ENCODE measurements around the gene UBP1. TPM values are rescaled to one million over a fixed set of nuclear protein-coding genes. Genes with fewer than 3 reads are reported as not detected.

Gene UBP1
- polyA plus RNA-seq, 1 of the 3 experiments (the other 2 are of a cell fraction): 45.5 TPM

DNA sequence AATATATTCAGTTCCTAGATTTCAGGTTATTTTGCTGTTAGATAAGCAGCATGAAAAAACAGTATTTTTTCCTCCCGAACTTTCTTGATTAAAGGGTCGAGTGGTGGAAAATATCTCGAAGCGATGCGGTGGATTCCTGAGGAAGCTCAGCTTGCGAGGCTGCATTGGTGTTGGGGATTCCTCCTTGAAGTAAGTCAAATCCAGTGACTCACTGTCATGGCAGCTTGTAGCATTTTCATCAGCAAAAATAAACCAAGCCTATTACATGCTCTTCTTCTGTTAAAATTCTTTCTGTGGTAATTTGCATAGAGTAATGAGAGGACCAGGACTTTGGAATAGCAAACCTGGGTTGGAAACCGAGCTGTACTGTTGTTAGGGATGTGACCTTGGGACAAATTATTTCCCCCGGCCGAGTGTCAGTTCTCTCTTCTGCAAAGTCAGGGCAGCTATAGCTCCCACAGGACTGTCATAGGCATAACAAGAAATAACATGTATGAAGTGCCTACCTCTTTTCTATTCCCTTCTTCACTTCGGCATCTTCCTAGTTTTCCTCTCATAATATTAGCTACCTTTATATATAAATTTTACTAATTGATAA, 75.6 kb downstream of the UBP1 start:
- Histone ChIP-seq H3K79me2 (ENCODE audit: insufficient read depth) (no peaks in the 10 kb centered on the region), H3F3A (replicated peaks; ENCODE audit: insufficient read depth) (peaks cover 16% of the 10 kb centered on the region), H2AFZ (ENCODE audit: low read depth) (no peak overlapping the region), H3K9me2 (no peaks in the 10 kb centered on the region), H4K20me1 (ENCODE audit: insufficient read depth) (no peaks in the 10 kb centered on the region), H3K27me3 (ENCODE audit: insufficient read depth) (no peaks in the 10 kb centered on the region), H3K4me3 (ENCODE audit: low read depth in 2 of 2, low read length in 1 of 2) (no peak overlapping the region), H3K27ac (ENCODE audit: low read depth in 2 of 2, low read length in 1 of 2) (no peak overlapping the region), H3K4me2 (no peak overlapping the region), H3K9ac (no peak overlapping the region), H3K36me3 (replicated peaks in 1 of 2; ENCODE audit: control insufficient read depth in 1 of 2, insufficient read depth in 2 of 2, low read length in 1 of 2) (peaks cover 0 to 15% of the 10 kb centered on the region in 2 experiments), H3K4me1 (ENCODE audit: control insufficient read depth in 1 of 2, insufficient read depth in 2 of 2, low read depth in 1 of 2, low read length in 1 of 2) (peaks cover 0 to 6% of the 10 kb centered on the region in 2 experiments; a peak in 1 of 4 replicates), H3K9me3 (no peaks in the 10 kb centered on the region)
- no peak for DNase-seq
- POLR2A ChIA-PET: no interaction called here
- CTCF ChIA-PET: interaction anchor here (0.8 to 8.1 kb wide), 4 partner anchors 8 to 236 kb away, joined by 3 to 56 read pairs (median 12); no protein-coding TSS in a partner anchor
- WGBS (ENCODE audit: low lambda C conversion rate): 89% methylated on average over 10 of the region's 10 CpGs
- TF ChIP-seq EP300 (IDR thresholded peaks at IDR 0.05; ENCODE audit: borderline replicate concordance in 1 of 2, low read depth in 1 of 2, low read length in 1 of 2): no peak
- TF ChIP-seq IRF3 (IDR thresholded peaks at IDR 0.05; ENCODE audit: low read depth, low read length): no peak
- TF ChIP-seq FOXM1 (IDR thresholded peaks at IDR 0.05; ENCODE audit: low read depth): no peak
- TF ChIP-seq, protein P1, sequence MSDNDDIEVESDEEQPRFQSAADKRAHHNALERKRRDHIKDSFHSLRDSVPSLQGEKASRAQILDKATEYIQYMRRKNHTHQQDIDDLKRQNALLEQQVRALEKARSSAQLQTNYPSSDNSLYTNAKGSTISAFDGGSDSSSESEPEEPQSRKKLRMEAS (IDR thresholded peaks at IDR 0.05; ENCODE audit: low read depth): no peak
- TF ChIP-seq TEAD4 (IDR thresholded peaks at IDR 0.05; ENCODE audit: borderline replicate concordance, insufficient read depth): no peak
- TF ChIP-seq SMC3 (IDR thresholded peaks at IDR 0.05; ENCODE audit: low read depth, low read length): no peak
- TF ChIP-seq EZH2phosphoT487 (IDR thresholded peaks at IDR 0.05; ENCODE audit: borderline replicate concordance, low read depth): no peak
- TF ChIP-seq, protein P2, sequence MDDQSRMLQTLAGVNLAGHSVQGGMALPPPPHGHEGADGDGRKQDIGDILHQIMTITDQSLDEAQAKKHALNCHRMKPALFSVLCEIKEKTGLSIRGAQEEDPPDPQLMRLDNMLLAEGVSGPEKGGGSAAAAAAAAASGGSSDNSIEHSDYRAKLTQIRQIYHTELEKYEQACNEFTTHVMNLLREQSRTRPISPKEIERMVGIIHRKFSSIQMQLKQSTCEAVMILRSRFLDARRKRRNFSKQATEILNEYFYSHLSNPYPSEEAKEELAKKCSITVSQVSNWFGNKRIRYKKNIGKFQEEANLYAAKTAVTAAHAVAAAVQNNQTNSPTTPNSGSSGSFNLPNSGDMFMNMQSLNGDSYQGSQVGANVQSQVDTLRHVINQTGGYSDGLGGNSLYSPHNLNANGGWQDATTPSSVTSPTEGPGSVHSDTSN (IDR thresholded peaks at IDR 0.05): no peak
- TF ChIP-seq SIN3A (IDR thresholded peaks at IDR 0.05; ENCODE audit: borderline replicate concordance, low read depth, low read length): no peak
- TF ChIP-seq USF1 (IDR thresholded peaks at IDR 0.05; ENCODE audit: borderline replicate concordance, low read depth): no peak
- no peak for TF ChIP-seq MEF2A (IDR thresholded peaks at IDR 0.05; ENCODE audit: borderline replicate concordance, low read depth)
- no peak for TF ChIP-seq RXRA (IDR thresholded peaks at IDR 0.05; ENCODE audit: borderline replicate concordance, low read depth)

- peaks cover 0 to 12% of the 10 kb centered on the region in 2 experiments; a peak in 1 of 4 replicates for H3K4me1 ChIP-seq (ENCODE audit: control insufficient read depth in 1 of 2, insufficient read depth in 2 of 2, low read depth in 1 of 2, low read length in 1 of 2)
- H3K9ac ChIP-seq: no peak overlapping the region
- peaks cover 5% of the 10 kb centered on the region; the same call in 1 of the 2 replicates for H3K79me2 ChIP-seq (ENCODE audit: insufficient read depth)
- H4K20me1 ChIP-seq (ENCODE audit: insufficient read depth): no peaks in the 10 kb centered on the region
- H3K4me3 ChIP-seq (ENCODE audit: low read depth in 2 of 2, low read length in 1 of 2): no peak overlapping the region
- no peaks in the 10 kb centered on the region for H3K9me2 ChIP-seq
- POLR2A ChIA-PET: no interaction called here
- H3K36me3 ChIP-seq (replicated peaks in 1 of 2; ENCODE audit: control insufficient read depth in 1 of 2, insufficient read depth in 2 of 2, low read length in 1 of 2): peaks cover 0 to 15% of the 10 kb centered on the region in 2 experiments
- no peak overlapping the region for H2AFZ ChIP-seq (ENCODE audit: low read depth)
- no peak overlapping the region for H3K4me2 ChIP-seq
- no peak overlapping the region for H3K27ac ChIP-seq (ENCODE audit: low read depth in 2 of 2, low read length in 1 of 2)
- no peaks in the 10 kb centered on the region for H3K9me3 ChIP-seq
- CTCF ChIA-PET: interaction anchor here (1.4 to 8.1 kb wide), 2 partner anchors 8 to 233 kb away, joined by 3 to 56 read pairs; no protein-coding TSS in a partner anchor
- no peak for DNase-seq
- peaks cover 16% of the 10 kb centered on the region for H3F3A ChIP-seq (replicated peaks; ENCODE audit: insufficient read depth)
- no peaks in the 10 kb centered on the region for H3K27me3 ChIP-seq (ENCODE audit: insufficient read depth)
- TF ChIP-seq POLR2AphosphoS5 (IDR thresholded peaks at IDR 0.05; ENCODE audit: low read depth, low read length) (no peak), NFIC (IDR thresholded peaks at IDR 0.05; ENCODE audit: borderline replicate concordance) (no peak), SIN3A (IDR thresholded peaks at IDR 0.05; ENCODE audit: borderline replicate concordance, low read depth, low read length) (no peak), CHD2 (IDR thresholded peaks at IDR 0.05; ENCODE audit: low read length, partially characterized antibody) (no peak), REST (IDR thresholded peaks at IDR 0.05; ENCODE audit: low read depth, low read length) (no peak), MXI1 (IDR thresholded peaks at IDR 0.05; ENCODE audit: low read depth, low read length) (no peak), MEF2A (IDR thresholded peaks at IDR 0.05; ENCODE audit: borderline replicate concordance, low read depth) (no peak), SMC3 (IDR thresholded peaks at IDR 0.05; ENCODE audit: low read depth, low read length) (no peak)
- TF ChIP-seq, protein P3, sequence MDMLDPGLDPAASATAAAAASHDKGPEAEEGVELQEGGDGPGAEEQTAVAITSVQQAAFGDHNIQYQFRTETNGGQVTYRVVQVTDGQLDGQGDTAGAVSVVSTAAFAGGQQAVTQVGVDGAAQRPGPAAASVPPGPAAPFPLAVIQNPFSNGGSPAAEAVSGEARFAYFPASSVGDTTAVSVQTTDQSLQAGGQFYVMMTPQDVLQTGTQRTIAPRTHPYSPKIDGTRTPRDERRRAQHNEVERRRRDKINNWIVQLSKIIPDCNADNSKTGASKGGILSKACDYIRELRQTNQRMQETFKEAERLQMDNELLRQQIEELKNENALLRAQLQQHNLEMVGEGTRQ (IDR thresholded peaks at IDR 0.05; ENCODE audit: borderline replicate concordance, low read depth, low read length): no peak
Observed at GRCh38 chr3:33364060-33364459, 76.1 kb downstream of the UBP1 start.
